HG03378 (cell line): Measurements from ENCODE around the gene PRIMA1.

Experiments used
- ATAC-seq: cut with Tn5 transposase; IDR thresholded peaks from one replicate; pipeline ENCODE4 v1.9.1; 2021; ENCODE audit warnings: mild to moderate bottlenecking, moderate library complexity; ENCODE audit not compliant: unreplicated experiment

The PRIMA1 gene

DNA sequence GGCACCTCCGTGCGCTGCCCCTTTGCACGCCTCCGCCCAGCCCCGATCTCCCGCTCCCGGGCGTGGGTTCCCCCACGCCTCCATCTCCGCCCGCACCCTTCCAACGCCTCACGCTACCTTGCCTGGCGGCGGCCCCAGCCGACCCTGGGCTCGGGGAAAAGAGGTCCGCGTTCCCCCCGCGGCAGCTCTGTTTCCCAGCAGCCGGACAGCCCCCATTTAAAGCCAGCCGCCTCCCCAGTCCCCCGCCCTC is at the start of gene PRIMA1:
Gene PRIMA1 (minus strand): TSS at position 193 of the 250 bp plus-strand sequence. CDS start 767 bp downstream, outside the sequence.
- ATAC-seq = no peak

DNA sequence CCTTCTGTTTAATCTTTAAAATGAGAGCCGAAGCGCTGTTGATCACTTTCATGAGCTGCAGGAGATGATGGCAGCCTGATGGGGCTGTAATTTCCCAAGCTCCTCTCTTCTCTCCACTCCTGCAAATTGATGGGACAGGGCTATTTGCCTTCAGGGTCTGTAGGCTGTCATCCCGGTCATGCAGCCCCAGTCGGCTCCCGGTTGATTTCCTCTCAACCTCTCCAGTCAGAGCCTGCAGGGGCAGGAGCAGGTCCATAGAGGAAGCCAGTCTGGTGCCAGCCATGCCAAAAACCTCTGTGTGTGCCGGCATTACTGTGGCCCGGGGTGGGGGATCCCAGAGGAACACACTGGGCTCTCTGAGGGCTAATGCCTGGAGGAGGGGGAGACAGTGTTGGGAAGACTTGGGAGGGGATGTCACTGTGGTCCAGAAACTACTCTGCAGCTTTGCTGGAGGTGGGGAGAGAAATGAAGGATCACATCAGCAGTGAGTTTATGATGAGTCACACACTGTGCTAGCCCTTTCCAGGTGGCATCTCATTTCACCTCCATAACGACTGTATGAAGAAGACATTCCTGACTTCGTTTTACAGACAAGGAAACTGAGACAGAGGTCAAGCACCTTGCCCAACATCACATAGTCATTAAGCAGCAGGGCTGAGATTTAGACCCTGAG is 46.5 kb upstream of the PRIMA1 start:
- ATAC-seq = no peak

DNA sequence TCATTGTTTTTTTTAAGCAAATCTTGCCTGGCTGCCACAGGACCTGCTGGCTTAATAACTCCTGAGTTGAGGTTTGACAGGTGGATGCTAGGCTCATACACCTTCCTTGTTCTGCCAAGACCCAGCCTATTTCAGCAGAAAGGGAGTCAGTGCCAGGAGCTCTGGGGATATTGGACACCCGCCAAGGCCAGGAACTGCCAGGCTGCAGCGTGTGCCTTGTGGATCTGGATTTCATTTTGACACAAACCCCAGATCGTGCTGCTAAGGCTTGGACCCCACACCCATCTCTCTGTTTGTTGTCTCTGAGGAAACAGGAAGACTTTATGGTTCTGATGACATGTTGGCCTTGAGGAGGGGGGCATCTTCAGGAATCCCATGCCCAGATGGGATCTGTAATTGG is 44.4 kb upstream of the PRIMA1 start:
- ATAC-seq = no peak

GRCh38 chr14:93832081-93832480 is 43.8 kb upstream of the PRIMA1 start:
- ATAC-seq = no peak

DNA sequence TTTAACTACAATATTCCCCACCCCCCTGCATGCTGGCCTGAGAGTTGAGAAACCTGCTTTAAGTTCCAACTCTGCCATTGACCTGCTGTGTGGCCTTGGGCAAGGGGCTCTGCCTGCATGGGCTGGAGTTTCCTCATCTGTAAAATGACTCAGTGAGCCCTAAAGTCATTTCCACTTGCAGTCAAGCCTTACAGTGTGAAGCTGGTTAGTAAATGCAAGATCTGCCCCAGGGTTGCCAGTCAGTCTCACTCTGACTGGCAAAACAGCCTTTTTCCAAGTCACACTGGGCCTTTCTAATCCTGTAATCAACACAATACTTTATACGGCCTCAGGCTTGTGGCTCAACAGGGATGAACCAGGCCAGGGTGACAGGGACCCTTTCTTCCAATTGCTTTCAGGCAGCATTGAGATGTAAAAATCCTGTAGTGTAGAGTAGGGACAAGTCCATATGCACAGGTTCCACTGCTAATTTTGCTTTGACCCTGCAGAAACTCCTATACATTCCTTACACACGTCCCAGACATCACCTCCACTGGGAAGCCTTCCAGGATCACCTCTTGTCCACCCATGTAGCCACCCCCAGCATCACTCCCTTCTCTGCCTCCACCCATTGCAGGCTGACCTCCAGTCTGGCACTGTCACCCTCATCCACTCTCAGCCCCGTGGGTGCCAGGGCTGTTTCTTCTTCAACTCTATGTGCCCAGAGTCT is 42.6 kb upstream of the PRIMA1 start:
- no peak for ATAC-seq

DNA sequence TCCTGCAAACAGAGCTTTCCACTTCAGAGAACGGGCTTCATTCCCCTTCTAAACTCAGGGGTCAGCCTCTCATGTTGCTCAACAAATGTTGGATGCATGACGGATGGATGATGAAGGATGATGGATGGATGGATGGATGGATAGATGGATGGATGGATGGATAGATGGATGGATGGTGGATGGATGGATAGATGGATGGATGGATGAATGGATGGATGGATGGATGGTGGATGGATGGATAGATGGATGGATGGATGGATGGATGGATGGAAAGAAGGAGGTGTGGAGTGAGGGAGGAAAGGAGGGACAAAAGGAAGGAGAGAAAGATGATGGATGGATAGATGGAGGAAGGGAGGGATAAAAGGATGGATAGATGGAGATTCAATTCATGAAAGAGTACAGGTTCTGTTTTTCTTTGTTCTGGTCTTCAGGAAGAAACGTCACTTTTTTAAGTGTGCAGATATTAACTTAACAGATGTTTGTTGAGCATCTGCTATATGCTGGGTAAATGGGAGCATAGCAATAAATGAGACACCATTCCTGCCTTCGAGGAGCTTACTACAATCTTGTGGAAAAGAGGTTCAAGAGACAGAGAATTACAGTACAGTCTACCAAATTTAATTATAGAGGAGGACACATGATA is 41.7 kb upstream of the PRIMA1 start:
- ATAC-seq = no peak

DNA sequence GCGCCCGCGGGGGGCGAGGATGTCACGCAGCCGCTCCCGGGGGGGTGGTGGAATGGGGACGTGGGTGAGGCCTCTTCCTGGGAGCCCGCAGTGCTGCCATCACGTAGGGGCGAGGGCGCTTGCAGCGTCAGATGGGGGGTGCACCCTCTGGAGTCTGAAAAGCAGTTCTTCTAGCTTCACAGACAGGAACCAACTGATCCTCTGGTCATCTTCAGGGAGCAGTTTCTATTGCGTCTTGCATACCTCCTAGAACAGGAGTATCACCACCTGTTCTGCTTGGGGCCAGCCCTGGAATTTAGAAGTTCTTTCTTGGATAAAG is 36.9 kb upstream of the PRIMA1 start:
- no peak for ATAC-seq

DNA sequence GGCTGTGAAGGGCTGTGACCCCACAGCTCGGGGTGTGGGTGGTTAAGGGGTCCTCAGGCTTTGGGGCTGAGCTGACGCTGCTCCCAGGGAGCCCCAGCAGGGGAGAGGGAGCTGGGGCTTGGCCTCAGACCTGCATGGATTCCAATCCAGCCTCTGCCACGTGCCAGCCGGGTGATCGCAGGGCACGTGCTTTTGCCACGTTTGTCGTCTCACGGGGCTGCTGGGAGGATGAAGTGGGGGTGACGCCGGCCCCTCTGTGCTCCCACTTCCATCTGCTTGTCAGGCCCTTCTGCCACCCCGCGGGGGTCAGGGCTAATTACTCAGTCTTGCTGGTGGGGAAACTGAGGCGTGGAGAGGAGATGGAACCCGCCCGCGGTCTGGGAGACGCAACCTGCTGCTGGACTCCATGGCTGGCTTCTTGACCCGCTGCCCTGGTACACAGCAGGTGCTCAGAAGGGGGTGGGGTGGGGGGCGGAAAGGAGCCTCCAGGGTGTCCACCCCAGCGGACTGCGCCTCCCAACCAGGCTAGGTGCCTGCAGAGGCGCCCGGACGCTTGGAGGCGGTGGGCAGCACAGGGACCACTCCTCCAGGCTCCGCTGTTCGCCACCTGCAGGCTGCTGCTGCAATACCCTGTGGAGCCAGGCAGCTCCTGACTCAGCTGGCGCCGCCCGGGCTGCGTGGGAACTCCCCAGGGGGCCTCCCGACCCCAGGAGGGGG is 36.4 kb upstream of the PRIMA1 start:
- no peak for ATAC-seq

DNA sequence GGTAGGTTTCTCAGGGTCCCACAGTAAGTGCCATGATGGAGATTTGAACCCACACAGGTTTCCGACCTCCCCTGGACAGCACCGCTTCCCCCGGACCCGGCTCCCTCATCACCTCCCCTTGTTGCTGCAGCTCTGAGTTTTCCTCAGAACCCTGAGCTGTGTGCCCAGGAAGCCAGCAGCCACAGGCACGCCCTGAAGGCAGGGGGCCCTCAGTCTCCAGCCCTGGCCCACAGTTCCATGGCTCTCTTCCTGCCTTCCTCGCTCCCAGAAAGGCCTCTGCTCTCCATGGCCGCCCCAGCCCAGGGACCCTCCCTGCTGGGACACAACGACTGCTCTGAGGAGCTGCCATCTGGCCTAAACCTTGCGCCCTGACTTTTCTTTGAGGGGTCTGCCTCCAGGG is 35.8 kb upstream of the PRIMA1 start:
- no peak for ATAC-seq

DNA sequence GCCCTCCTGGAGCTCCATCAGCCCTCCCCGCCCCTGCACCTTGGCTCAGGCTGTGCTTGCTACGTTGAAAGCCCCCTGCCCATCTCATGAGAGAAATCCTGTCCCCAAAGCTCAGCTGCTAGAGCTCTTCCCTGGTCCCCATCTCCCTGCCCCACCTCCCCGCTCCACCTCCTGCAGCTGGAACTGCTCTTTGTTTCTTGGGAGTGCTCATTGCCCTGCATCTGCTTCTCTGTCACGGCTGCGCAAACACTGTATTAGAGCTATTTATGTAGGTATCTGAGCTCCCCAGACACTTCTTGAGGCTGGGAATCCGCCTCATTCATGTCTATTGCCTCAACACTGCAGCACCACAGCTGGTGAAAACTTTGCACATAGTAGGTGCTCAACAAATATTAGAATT is 32.8 kb upstream of the PRIMA1 start:
- ATAC-seq = no peak

GRCh38 chr14:93818857-93819256 is 30.6 kb upstream of the PRIMA1 start:
- ATAC-seq = no peak

DNA sequence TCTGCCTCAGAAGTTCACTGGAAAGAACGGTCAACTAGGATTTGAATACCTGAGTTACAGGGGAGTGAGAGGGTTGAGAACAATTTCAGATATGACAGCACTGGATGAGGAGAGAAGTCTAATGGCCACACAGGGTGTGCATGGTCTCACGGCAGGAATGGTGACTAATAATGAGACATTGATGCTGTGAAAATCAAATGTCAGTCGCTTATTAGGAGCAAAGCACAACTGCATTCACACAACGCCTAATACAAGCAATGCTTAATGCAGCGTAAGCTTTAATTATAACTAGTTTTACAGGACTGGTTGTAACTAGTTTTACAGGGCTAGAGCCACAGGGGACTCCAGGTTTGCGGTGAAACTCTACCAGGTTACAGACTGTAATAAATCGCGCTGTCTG is 23.4 kb upstream of the PRIMA1 start:
- no peak for ATAC-seq

DNA sequence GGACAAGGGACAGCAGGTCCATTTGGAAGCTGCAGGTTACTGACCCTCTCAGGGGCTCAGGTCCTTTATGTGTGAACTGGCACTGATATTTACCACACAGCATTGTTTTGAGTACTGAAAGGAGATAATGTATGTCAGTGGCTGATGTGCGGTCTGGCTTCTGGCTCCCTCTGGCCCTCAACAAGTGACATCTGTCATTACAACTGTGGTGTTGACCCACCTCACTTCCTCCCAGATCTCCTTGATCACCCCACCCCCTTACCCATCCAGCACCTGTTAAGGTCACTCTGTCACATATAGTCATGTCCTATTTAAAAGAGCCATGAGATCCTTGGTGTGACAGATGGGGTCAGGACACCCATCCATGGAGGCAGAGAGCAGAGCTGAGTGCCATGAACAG is 22.7 kb upstream of the PRIMA1 start:
- ATAC-seq = no peak

GRCh38 chr14:93809491-93810420 is 21.5 kb upstream of the PRIMA1 start:
- ATAC-seq = peak; percentile 61

DNA sequence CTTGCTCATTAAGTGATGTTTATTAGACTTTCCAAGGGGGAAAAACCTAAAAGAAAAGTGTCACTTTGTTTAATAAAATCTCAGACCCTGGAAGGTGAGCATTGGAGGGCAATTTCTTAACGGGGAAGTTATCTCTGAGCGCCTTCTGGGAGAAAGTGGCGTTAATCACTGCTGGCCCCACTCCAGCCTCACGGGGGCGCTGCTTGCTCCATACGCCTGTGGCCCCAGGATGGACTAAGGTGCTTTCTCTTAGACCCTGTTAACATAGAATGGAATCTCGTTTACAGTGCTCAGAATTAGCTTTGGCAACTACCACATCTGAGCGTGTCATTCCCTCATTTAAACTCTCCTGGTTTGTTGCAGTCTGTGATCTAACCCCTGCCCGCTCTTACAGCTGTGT is 16.4 kb upstream of the PRIMA1 start:
- no peak for ATAC-seq

GRCh38 chr14:93803408-93804318 is 15.4 kb upstream of the PRIMA1 start:
- no peak for ATAC-seq

DNA sequence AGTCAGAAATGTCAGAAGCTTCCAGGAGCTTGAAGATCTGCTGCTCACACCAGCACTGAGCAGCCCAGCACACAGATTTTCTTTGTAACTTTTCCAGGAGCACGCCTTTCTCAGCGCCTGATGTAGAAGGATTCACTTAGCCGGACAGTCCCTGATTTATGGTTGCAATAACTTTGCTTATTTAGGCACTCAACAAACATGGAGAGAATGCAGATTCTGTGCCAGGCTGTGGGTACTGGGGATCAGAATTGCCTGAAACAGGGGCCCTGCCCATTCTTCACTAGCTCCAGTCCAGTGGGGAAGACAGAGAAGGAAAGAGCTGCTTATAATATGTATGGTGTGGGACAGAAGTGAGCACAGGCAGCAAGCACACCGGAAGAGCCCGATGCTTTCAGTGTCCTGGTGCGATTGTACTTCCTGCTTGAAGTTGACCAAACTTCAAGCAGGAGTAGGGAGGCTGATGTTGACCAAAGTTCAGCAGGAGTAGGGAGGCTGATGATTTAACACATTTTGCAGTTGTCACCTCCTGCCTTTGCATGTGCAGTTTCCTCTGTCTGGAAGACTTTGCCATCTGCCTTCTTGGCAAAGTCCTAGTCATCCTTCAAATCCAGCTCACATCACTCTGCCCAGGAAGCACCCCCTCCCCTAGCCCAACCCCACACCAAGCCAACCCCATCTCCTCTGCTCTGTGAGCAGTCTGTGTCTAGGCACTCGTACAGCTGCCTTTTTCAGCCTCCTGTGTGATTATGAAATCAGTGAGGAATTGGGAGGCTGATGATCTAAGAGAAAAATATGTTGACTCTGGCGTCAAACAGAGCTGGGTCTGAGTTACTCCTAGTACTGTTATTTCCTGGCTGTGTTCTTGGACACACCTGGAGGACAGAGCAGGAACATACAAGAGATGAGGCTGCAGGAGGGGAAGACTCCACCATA is 12.0 kb upstream of the PRIMA1 start:
- ATAC-seq = no peak

DNA sequence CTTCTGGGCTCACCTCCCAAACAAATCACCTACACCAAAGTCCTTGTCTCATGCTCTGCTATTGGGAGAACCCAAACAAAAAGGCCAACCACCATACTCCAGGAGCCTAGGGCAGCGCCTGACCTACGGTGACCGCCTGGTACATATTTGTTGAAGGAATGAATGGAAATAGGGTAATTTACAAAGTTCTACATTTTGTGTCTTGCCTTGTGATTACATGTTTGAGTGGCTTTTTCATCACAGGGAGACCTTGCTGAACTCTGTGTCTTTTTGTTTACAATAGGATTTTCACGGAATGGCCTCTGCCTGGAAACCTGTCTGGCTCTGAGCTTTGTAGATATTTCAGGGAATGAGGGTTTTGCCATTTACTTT is 11.3 kb upstream of the PRIMA1 start:
- ATAC-seq = no peak

- ATAC-seq = no peak
Observed at GRCh38 chr14:93797536-93797935, 9.3 kb upstream of the PRIMA1 start.
